ENCODE results near the gene CSMD2.

- TF ChIP-seq CTCF (conservative IDR thresholded peaks at IDR 0.05; ENCODE audit: low read depth, low read length) (no peak), POLR2A (IDR thresholded peaks at IDR 0.05; ENCODE audit: low read depth, low read length) (no peak), MAZ (IDR thresholded peaks at IDR 0.05; ENCODE audit: borderline replicate concordance, low read depth, low read length) (no peak), BHLHE40 (IDR thresholded peaks at IDR 0.05; ENCODE audit: low read depth, low read length) (no peak), CHD1 (IDR thresholded peaks at IDR 0.05; ENCODE audit: low read depth, low read length) (no peak)
Observed at GRCh38 chr1:33494929-33495328, 670.1 kb downstream of the CSMD2 start.
